Epithelial cell of alveolus of lung (primary cell): ENCODE results near the gene ZNF776. TPM values are rescaled to one million over a fixed set of nuclear protein-coding genes. Genes with fewer than 3 reads are reported as not detected.

Source experiments
- total RNA-seq: library from RNA; depleted of rRNA; stranded (reverse); fragments of >200 nt; gene quantifications from 2 replicates; pipeline ENCODE4 v1.2.1, GENCODE V29; 2015

ZNF776 gene
- 7.6 and 22.8 TPM in 2 replicates for total RNA-seq

GRCh38 chr19:57746580-57747471 lies at the start of gene ZNF776:
TSS of gene ZNF776 (plus strand) at chr19:57746815. CDS start at chr19:57747059, 244 bp downstream.

GRCh38 chr19:57708641-57709361 lies 37.8 kb upstream of the ZNF776 start, which contains the start of gene ZNF154:
TSS of gene ZNF154 (minus strand) at chr19:57709204. CDS start at chr19:57708971, 233 bp downstream.

GRCh38 chr19:57769345-57770131 lies 22.9 kb downstream of the ZNF776 start, which contains the start of gene ZNF586:
TSS of gene ZNF586 (plus strand) at chr19:57769676. CDS start at chr19:57769843, 167 bp downstream.

Other genes with a start within 250 kb of the ZNF776 start
- 8.0 and 42.8 TPM in 2 replicates for gene ZNF773, start 246.9 kb upstream of the ZNF776 start, total RNA-seq
- 3.7 and 4.1 TPM in 2 replicates for gene ZNF549, start 219.5 kb upstream of the ZNF776 start, total RNA-seq
- 4.0 and 8.1 TPM in 2 replicates for gene ZNF550, start 187.0 kb upstream of the ZNF776 start, total RNA-seq
- 3.9 and 5.4 TPM in 2 replicates for gene ZNF416, start 167.9 kb upstream of the ZNF776 start, total RNA-seq
- 7.1 and 9.8 TPM in 2 replicates for gene ZIK1, start 162.7 kb upstream of the ZNF776 start, total RNA-seq
- gene ZNF530, start 146.9 kb upstream of the ZNF776 start, total RNA-seq, result 1.8 and 4.3 TPM in 2 replicates
- gene ZNF134, start 132.6 kb upstream of the ZNF776 start, total RNA-seq, result 16.9 and 32.7 TPM in 2 replicates
- gene ZNF211, start 113.6 kb upstream of the ZNF776 start, total RNA-seq, result 6.7 and 11.2 TPM in 2 replicates
- not detected in 2 replicates for gene ZSCAN4, start 77.9 kb upstream of the ZNF776 start, total RNA-seq
- 8.3 and 18.8 TPM in 2 replicates for gene ZNF551, start 64.8 kb upstream of the ZNF776 start, total RNA-seq
- gene ZNF154, start 37.6 kb upstream of the ZNF776 start, total RNA-seq, result 1.3 and 9.0 TPM in 2 replicates
- 5.3 and 29.5 TPM in 2 replicates for gene ZNF671, start 19.2 kb upstream of the ZNF776 start, total RNA-seq
- gene ZNF586, start 22.9 kb downstream of the ZNF776 start, total RNA-seq, result 5.7 and 13.6 TPM in 2 replicates
- gene ZNF552, start 68.1 kb downstream of the ZNF776 start, total RNA-seq, result 2.1 and 3.7 TPM in 2 replicates
- 8.3 and 15.6 TPM in 2 replicates for gene ZNF587B, start 83.5 kb downstream of the ZNF776 start, total RNA-seq
- 16.4 and 20.1 TPM in 2 replicates for gene ZNF587, start 103.0 kb downstream of the ZNF776 start, total RNA-seq
- 4.5 and 6.9 TPM in 2 replicates for gene ZNF814, start 142.2 kb downstream of the ZNF776 start, total RNA-seq
- gene ZNF417, start 169.8 kb downstream of the ZNF776 start, total RNA-seq, result 7.1 and 13.5 TPM in 2 replicates
- gene ZNF418, start 188.6 kb downstream of the ZNF776 start, total RNA-seq, result 1.7 TPM in 2 replicates
- gene ZNF256, start 200.9 kb downstream of the ZNF776 start, total RNA-seq, result 4.1 and 5.6 TPM in 2 replicates
- gene C19orf18, start 227.7 kb downstream of the ZNF776 start, total RNA-seq, result not detected in 2 replicates